HG03460 (cell line): ENCODE measurements around the gene CPB1.

Experiments used
- ATAC-seq: cut with Tn5 transposase; IDR thresholded peaks from one replicate; pipeline ENCODE4 v1.9.1; 2021; ENCODE audit not compliant: unreplicated experiment

The CPB1 gene

GRCh38 chr3:148829926-148830325, 2.3 kb downstream of the CPB1 start:
- no peak for ATAC-seq

GRCh38 chr3:148833223-148833622, 5.6 kb downstream of the CPB1 start:
- ATAC-seq: no peak

- no peak for ATAC-seq
These were observed 12.2 kb downstream of the CPB1 start for GRCh38 chr3:148839805-148840204.

- ATAC-seq: no peak
These were observed 12.8 kb downstream of the CPB1 start for GRCh38 chr3:148840451-148840850.

GRCh38 chr3:148845756-148846395, 18.3 kb downstream of the CPB1 start:
- ATAC-seq: no peak

- no peak for ATAC-seq
These were observed 19.7 kb downstream of the CPB1 start for GRCh38 chr3:148847351-148847750.

GRCh38 chr3:148848410-148848809, 20.8 kb downstream of the CPB1 start:
- ATAC-seq: no peak

- ATAC-seq: no peak
These were observed 24.8 kb downstream of the CPB1 start for GRCh38 chr3:148852271-148852992.

GRCh38 chr3:148853076-148853475, 25.5 kb downstream of the CPB1 start:
- no peak for ATAC-seq

GRCh38 chr3:148854061-148854460, 26.4 kb downstream of the CPB1 start:
- no peak for ATAC-seq

- ATAC-seq: no peak
These were observed 28.8 kb downstream of the CPB1 start for GRCh38 chr3:148856384-148856783.

- ATAC-seq: no peak
These were observed 29.7 kb downstream of the CPB1 start for GRCh38 chr3:148857316-148857715.

- peak; percentile 65 for ATAC-seq
These were observed 33.8 kb downstream of the CPB1 start for GRCh38 chr3:148861277-148861869.

- no peak for ATAC-seq
These were observed 35.7 kb downstream of the CPB1 start for GRCh38 chr3:148863297-148863696.

GRCh38 chr3:148863814-148864213, 36.2 kb downstream of the CPB1 start:
- no peak for ATAC-seq

GRCh38 chr3:148865049-148865448, 37.4 kb downstream of the CPB1 start, which contains the start of gene CPA3:
Gene CPA3, plus strand, starts transcription at chr3:148865296. Its CDS starts 12 bp downstream, at chr3:148865308.
- no peak for ATAC-seq

- ATAC-seq: no peak
These were observed 38.6 kb downstream of the CPB1 start for GRCh38 chr3:148866261-148866660.

- no peak for ATAC-seq
These were observed 45.8 kb downstream of the CPB1 start for GRCh38 chr3:148873270-148873927.

GRCh38 chr3:148873977-148874376, 46.4 kb downstream of the CPB1 start:
- no peak for ATAC-seq

GRCh38 chr3:148878095-148878494, 50.5 kb downstream of the CPB1 start:
- ATAC-seq: no peak

- no peak for ATAC-seq
These were observed 51.6 kb downstream of the CPB1 start for GRCh38 chr3:148879256-148879655.

GRCh38 chr3:148880681-148881080, 53.1 kb downstream of the CPB1 start:
- no peak for ATAC-seq
